Stimulated activated CD4-positive, alpha-beta T cell treated with anti-CD3 and anti-CD28 coated beads, TNF-alpha, amount 100 ng/mL, for 48 hours (primary cell): ENCODE results near the gene LHPP.
"Not testable (repeated sequence)": the region's sequence is repeated elsewhere in the genome, so short reads cannot be mapped to it uniquely, and the experiment has no call there.

ENCODE experiments used
- DNase-seq, 3 donors: peaks; one replicate each; pipeline ENCODE4 v3.0.0-alpha.2; 2020; ENCODE audit warnings: low read depth in 3 of 3

The LHPP gene

DNA sequence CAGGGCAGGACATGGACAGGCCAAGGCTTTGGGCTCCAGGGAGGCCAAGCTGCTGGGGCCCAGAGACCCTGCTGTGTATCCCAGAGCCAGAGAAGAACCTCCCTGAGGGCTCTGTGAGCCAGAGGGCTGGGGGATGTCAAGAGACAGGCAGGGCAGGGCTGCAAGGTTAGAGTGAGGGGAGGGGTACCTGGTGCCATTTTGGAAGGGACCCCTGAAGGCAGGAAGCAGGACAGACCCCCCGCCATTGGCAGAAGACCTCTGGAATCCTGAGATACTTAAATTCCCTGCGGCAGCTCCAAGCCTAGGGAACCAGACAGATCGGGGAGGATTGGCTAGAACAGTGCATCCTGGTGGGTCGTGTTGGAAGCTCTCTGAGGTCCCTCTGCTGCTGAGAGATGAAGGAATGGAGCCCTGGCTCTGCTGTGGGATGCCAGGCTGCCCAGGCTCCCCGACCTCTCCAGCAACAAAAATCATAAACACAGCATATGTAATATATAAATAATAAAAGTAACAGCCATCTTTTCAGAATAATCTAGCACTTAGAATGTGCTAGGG is 75.0 kb downstream of the LHPP start:
- DNase-seq: no peak

DNA sequence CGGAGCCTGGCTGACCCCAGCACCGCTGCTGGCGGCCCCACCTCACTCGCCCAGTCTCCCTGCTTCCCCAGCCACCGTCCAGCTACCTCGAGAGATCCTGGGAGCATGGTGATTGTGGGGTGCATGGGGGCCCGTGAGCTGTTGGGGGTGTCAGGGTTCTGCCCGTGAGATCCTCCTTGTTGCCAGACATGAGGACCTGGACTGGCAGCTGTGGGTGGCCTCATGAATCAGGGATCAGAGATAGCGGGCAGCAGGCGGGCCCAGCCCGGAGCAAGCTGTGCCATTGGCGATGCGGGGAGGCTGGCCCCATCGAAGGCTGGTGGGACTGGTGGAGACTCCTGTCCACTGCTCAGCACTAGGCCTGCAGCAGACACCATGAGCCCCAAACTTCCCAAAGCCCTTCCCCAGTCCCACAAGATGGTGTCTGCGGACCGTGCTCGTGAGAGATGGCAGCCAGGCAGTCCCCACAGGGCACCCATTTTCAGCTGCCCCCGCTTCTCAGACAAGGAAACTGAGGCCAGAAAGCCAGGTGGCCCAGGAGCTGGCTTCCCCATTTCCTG is 75.6 kb downstream of the LHPP start:
- DNase-seq: no peak

DNA sequence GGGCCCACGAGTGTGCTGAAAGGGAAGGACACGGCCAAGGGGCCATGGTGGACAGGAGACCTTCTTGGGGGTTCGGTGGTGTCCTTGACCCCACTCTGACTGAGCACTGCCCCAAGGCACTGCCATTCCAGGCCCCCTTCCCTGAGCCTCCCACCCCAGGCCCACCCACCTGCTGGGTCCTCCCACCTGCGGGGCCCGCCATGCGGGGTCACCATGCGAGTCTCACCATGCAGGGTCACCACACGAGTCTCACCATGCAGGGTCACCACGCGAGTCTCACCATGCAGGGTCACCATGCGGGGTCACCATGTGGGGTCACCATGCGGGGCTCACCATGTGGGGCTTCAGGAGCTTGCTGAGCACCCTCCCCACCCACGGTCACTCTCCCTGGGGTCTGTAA is 76.3 kb downstream of the LHPP start:
- no peak for DNase-seq

DNA sequence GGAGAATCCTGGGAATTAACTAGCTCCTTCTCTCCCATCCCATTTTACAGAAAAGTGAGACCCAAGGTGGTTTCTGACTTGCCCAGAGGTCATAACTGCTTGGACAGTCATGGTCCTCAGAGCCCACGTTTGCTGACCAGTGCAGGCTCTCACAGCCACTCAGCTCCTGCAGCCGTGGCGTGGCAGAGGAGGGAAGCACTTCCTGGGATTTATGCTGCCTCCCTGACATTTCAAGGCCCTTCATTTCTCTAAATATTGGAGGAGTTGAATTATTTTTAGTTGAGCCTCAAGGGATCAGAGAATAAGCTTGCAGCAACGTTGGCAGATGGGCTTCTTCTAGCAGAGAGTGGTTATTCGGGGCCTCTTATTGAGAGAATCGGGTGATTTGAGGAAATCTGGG is 77.1 kb downstream of the LHPP start:
- DNase-seq: no peak

DNA sequence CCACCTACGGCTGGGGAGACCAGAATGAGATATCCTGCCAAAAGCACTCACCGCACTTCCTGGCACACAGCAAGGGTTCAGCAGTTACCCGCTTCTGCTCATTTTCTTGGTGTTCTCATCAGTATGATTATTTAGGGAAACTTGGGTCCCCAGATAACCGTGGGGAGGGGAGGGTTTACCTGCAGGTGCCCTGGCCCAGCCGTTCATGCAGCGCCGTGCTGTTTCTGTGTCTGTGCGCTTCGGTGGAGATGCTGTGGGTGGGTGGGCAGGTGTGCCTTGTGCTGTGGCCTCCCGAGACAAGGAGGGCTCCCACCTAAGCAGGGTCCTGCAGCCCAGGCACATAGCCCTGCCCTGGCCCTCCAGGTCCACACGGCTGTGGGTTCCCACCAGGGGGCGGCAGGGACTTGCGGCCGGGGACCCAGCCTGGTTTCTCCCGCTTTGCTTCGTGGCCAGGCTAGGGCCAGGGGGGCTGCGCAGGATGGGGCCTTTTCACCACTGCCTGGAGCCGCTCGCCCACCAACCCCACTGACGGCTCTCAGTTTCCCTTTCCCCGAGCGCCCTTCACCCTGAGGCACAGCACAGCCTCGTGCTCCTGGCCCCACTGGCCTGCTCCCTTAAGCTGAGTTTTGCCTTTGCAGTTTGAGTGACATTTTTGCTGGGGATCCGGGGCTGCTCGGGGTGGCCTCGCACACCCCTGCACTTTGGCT is 78.5 kb downstream of the LHPP start:
- DNase-seq: peak; percentile 11 to 61 (median 17)

DNA sequence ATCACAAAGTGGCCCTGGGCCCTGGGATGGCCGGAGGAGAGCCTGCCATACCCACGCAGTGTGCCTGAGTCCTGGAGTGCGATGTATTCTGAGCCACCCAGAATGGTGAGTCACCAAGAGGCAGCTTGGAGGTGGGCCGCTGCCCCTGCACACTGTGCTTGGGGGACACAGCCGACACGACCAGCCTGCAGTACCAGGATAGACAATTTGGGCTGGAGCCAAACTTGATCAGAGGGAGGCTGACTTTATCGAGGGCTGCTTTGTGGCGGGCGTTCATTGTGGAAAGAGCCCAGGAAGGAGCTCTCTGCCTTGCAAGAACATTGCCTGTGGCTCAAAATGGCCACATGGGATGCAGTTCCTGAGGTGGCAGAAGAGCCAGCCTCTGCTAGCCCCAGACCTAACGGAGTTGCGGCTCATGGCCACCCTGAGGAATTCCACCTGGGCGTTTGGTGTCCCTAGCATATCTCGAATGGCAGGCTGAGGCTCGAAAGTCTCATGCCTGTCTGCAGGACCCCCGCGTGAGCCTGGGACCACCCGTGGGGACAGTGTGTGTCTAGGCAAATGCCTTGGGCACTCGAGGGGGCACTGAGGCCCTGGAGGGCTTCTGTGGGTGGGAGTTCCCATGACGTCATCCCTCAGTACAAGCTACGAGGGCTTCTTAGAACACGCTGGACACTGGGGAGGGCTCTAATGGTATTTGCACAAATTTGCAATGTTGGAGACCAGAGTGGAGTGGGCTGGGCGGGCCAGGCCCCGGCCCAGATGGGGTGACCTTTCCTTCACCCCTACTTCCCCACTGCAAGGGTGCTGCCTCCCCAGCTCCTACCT is 79.7 kb downstream of the LHPP start:
- DNase-seq: no peak

DNA sequence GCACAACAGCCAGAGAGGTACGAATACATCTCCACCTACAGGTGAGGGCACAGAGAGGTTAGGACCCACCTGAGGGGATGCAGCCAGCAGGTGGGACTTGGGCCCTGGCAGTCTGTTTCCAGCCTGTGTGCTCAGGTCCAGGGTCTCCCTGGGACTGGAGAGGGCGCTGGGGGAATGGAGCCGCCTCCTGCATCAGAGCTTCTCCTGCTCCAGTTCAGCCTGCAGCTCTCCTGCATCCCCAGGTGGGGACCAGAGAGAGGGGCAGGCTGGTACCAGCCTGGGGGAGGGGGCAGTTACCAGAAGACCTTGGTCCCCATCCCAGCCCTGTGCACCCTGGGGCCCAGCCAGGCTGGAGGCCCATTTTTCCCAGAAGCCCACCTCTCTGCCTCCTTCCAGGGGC is 80.7 kb downstream of the LHPP start:
- no peak for DNase-seq

DNA sequence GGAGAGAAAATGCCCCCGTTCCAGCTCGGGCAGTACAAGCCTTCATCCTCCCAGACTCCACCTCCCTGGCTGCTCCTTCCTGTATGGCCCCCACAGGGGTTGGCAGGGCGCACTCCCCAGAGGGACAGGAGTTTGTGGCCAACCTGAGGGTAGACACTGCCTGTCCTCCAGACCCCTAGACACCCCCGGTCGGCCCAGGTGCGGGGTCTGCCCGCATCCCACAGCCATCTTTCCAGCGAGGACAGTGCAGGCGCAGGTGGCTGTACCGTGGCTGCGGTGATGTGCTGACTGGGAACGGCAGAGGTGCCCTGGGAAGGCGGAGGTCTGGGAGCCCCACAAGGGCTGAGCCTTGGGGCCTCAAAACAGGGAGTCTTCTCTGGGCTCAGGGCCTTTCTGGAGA is 81.5 kb downstream of the LHPP start:
- DNase-seq: no peak

DNA sequence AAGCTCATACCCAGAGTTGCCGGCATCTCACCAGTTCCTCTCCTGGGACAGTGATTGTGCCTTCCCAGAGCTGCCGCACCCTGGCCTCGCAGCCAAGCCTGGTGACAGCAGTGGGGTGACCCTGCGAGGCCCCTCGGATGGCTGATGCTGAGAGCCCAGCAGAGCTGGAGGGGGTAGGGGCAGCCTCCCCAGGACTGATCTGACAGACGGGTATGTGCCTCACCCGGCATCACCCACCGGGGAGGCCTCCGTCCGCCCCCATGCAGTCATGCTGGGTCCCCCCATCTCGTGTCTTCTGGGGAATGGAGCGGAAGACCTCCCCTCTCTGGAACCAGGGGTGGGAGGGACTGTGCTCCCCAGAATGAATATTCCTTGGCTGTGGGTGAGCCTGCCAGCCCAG is 82.3 kb downstream of the LHPP start:
- DNase-seq: no peak

DNA sequence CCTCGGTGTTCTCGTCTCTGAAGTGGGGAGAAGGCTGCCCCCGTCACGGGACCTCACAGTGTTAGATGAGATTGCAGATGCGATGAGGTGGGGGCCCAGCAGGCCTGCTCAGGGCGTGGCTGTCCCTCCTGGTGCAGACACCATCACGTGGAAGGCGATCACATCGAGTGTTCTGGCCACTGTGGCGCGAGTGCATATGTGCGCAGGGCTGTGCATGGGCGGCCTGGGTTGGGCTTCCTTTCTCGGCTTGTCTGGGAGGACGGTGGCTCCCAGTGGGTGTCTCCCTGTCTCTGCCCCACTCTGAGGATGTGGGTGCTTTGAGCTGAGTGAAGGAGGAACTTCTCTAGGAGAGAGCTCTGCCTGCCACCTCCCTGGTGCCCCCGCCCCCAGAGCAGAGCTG is 83.1 kb downstream of the LHPP start:
- DNase-seq: no peak

DNA sequence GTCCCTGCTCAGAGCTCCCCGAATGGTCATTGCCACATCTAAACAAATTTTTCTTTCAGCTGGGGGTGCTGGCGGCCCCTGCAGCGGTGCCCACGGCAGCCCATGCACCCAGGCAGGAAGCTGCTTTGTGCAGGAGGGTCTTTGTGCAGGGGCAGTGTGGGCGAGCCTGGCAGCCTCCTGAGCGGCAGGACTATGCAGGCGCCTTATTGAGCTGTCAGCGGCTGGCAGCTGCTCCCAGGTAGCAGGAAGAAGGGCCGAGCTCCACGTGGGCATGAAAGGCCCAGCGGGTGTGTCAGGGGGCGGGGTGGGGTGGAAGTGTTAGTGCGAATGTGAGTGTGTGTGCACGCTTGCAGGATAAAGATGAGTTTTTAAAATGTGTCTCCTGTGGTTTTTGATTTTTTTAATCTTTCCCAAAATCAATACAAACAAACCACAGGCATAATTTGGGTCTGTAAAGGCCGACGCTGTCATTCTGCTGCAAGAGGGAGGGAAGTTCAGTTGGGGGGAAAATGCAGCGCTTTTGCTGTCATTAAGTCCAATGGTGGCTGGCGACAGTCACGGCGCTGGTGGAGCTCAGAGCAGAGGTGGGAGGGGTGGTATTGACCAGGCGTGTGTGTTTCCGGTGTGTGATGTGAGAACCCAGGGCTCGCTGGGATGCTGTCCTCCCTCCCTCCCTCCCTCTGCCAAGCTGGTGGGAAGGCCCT is 83.9 kb downstream of the LHPP start:
- DNase-seq: no peak

DNA sequence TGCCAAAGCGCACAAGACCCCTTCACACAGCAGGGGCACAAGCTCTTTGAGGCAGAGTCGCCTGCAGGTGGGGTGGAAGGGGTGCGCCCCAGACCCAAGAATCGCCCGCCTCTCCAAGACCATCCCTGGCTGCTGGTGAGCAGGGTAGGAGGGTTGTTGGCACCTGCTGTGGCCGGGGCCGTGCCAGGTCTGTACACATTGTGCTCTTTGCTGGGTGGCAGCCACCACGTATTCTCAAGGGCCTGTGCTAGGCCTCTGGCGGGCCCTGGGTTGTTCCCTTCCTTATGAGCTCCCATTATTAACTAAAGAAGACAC is 84.4 kb downstream of the LHPP start:
- no peak for DNase-seq

DNA sequence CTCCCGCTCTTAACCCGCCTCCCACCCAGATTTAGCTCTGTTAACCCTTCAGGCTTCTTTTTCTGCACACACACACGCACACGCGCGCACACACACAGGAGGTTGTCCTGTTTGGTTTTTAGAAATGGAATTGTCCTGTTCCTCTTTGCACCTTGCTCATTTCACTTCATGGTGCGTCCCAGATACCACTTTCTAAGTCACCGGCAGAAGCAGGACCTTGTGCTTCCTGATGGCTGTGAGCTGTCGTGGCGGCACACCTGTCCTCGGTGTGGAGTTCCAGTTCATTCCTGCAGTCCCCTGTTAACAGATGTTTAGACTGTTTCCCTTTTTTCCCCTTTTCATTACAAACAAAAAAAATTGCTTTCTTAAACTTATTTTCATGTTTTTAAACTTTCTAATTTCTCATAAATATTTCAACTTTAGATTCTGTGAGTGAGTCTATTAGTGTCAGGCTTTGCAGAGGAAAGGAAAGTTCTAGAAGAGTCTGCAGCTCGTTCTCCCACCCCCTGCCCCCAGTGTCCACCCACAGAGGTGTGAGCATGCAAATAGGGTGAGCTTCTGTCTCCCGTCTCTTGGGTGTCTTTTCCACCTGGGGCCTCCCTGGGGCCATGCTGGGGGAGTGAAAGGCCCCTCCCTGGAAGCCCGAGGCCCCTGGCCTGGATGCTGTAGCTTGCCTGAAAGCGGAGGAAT is 85.5 kb downstream of the LHPP start:
- DNase-seq: no peak

DNA sequence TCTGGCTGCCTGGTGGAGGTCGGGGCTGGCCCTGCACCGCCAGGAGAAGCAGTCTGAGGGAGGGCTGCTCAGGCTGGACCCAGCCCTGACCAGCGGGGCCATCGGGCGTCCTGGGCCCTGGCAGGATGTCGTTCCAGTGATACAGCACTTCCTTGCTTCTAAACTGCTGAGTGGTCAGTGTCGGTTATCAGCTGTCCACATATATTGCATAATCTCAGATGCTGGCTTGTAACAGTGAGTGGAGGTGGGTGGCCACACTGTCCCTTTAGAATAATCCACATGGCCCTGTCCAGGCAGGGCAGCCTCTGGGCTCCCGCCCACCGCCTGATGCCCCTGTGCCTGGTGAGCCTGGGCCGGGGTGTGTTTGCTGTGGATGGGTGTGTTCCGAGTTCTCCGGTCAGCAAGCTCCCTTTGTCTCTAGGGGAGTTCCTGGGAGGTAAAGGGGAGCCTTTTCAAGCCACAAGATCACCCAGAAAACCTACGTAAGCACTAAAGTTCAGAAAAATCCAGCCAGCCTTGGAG is 86.1 kb downstream of the LHPP start:
- DNase-seq: no peak

DNA sequence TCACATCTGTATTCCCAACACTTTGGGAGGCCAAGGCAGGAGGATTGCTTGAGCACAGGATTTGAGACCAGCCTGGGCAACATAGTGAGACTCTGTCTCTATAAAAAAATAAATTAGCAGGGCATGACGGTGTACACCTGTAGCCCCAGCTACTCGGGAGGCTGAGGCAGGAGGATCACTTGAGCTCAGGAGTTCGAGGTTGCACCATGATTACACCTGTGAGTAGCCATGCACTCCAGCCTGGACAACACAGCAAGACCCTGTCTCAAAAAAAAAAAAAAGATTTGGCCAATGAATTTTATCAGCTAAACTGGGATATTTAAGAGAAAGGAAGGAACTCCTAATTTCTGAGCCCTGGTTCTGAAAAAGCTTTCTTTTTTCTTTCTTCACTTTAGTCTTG is 87.5 kb downstream of the LHPP start:
- not testable (repeated sequence) for DNase-seq

DNA sequence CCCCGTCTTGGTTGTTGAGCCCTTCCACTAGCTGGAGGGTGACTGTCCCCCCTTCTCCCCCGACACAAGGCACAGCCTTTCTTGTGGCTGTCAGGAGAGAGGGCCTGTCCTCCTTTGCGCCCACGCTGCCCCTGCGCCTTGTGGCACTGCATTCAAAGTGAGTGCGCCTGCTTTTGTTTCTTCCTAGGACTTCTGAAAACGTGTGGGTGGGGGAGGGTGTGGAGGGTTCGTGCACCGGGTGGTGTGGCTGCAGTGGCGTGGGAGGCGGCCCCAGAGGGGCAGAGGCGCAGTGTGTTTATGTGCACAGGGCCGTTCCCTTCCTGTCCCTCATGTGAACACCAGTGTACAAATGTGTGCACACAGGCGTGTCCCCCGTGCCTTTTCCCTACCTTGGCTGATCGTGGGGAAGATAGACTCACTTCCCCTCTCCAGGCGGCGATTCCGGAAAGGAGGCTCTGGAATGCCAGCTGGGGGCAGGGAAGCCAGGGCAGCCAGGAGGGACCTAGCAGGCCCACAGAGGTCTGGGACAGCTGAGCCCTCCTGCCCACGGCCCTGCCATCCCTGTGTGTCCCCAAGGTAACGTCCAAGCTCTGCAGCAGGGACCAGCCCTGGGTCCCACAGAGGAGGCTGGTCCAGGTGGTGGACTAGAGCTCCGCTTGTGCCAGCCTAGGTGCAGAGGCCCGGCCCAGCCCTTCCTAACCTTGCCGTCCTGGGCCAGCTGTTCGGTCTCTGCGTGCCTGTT is 88.8 kb downstream of the LHPP start:
- no peak for DNase-seq

DNA sequence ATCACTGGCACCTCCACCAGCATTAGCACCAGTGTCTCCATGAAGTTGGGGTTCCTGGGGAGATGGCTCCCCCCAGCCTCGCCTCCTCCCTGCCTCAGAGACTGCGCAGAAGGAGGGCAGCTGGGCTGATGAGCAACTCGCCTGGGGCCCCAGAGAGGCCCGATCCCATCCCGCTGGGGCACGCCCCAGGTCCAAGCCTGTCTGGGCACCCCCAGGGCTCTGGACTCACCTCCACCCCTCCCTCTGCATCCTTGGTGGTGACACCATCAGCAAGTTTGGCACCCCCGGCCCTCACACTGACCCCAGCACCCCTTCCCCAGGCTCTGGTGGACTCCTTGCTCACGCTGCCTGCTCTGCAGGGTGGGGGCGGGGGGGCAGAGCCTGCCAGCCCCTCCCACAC is 89.5 kb downstream of the LHPP start:
- no peak for DNase-seq

DNA sequence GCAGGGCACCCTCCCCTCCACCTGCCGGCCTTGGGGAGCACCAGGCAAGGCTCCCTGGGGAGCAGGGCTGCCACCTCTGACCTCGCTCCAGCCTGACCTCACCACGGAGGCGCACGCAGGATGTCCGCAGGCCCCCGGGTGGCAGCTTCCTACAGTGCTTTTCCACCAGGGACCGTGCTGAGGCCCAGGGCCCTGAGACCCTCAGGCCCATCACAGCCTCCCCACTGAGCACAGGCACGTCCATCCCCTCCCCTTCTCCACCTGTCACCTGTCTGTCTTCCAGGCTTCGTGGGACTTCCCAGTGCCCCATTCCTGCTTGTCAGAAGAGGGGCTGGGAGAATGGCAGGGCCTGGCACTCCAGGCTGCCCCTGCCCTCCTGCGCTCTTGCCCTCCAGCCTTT is 90.1 kb downstream of the LHPP start:
- DNase-seq: no peak

DNA sequence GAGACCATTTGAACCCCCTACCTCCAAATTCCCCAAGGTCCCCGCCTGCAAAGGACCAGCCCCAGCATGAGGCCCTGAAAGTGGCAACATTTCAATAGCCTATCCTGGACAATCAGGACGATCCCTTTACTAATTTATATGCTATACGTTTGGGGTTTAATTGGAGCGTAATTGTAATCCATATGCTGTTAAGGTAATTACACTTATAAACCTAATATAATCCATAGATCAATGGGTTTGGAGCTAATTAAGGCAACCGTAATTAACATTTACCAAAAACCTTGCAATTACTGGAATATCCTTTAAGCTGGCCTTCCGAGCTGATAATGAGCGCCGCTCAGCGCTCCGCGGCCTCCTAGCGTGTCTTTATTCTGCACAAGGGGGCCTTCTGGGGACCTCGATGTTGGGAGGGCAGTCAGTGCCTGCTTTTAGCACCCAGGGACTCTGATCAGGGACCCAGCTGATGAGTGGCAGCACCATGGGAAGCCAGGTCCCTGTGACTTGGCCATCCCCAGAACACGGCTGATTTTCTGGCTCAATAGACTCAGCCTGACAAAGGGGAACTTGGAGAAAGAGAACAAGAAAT is 91.2 kb downstream of the LHPP start:
- no peak for DNase-seq

DNA sequence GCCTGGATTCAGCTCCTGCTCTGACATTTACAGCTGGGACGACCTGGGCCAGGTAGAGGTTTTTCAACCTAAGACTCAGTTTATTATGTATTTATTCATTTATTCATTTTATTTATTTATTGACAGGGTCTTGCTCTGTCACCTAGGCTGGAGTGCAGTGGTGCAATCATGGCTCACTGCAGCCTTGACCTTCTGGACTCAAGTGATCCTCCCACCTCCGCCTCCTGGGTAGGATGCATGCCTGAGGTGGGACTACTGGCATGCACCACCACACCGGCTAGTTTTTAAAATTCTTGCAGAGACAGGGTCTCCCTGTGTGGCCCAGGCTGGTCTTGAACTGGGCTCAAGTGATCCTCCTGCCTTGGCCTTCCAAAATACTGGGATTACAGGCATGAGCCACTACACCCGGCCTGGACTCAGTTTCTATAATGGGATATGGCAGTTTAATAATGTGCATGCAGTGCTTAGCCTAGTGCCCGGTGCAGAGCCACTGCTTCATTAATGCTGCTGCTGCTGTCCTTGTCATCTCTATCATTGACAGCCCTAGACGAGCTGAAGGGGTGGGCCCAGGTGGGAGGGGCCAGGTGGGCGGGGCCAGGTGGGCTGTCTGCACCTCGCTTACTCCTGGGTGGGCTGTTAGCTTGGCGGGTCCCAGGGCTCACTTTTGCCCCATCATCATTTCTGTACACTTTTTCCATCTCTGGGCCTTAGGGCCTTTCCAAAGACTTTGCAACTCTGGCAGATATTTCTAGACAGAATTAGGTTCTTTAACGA is 92.6 kb downstream of the LHPP start:
- DNase-seq: no peak
